BLaER1 (cell line): ENCODE data around the gene ASTN2.

Experiments
- H3K27ac ChIP-seq: shearing (Covaris generic); formaldehyde crosslinking; 2 replicates; pipeline ENCODE4 v1.8.1; 2022
- H3K27me3 ChIP-seq: shearing (Covaris generic); formaldehyde crosslinking; 2 replicates; pipeline ENCODE4 v1.8.1; 2022
- H3K36me3 ChIP-seq: shearing (Covaris generic); formaldehyde crosslinking; 2 replicates; pipeline ENCODE4 v1.8.1; 2022
- H3K4me1 ChIP-seq: shearing (Covaris generic); formaldehyde crosslinking; 2 replicates; pipeline ENCODE4 v1.8.1; 2022
- H3K4me2 ChIP-seq: shearing (Covaris generic); formaldehyde crosslinking; 2 replicates; pipeline ENCODE4 v1.8.1; 2022
- H3K4me3 ChIP-seq: shearing (Covaris generic); formaldehyde crosslinking; 2 replicates; pipeline ENCODE4 v1.8.1; 2022
- H3K9ac ChIP-seq: shearing (Covaris generic); formaldehyde crosslinking; 2 replicates; pipeline ENCODE4 v1.8.1; 2022
- H3K9me3 ChIP-seq: shearing (Covaris generic); formaldehyde crosslinking; 2 replicates; pipeline ENCODE4 v1.8.1; 2022
- H4K20me1 ChIP-seq: shearing (Covaris generic); formaldehyde crosslinking; 2 replicates; pipeline ENCODE4 v1.8.1; 2022
- Cebpa-rat ChIP-seq: shearing (Covaris generic); IDR thresholded peaks from 2 replicates; pipeline ENCODE4 v1.8.1; 2022

The ASTN2 gene

GRCh38 chr9:116608064-116608463 is 806.8 kb downstream of the ASTN2 start:
- no peaks in the 10 kb centered on the region for H3K4me1 ChIP-seq
- no peak overlapping the region for H3K4me2 ChIP-seq
- H3K9me3 ChIP-seq = peaks cover 5% of the 10 kb centered on the region
- H3K27me3 ChIP-seq = no peaks in the 10 kb centered on the region
- no peak overlapping the region for H3K27ac ChIP-seq
- H3K9ac ChIP-seq = no peak overlapping the region
- H3K36me3 ChIP-seq = no peaks in the 10 kb centered on the region
- no peak overlapping the region for H3K4me3 ChIP-seq
- no peaks in the 10 kb centered on the region for H4K20me1 ChIP-seq
- TF ChIP-seq Cebpa-rat = no peak

GRCh38 chr9:116605904-116606341 is 808.9 kb downstream of the ASTN2 start:
- H3K9ac ChIP-seq = no peak overlapping the region
- no peaks in the 10 kb centered on the region for H3K27me3 ChIP-seq
- H3K4me3 ChIP-seq = no peak overlapping the region
- no peaks in the 10 kb centered on the region for H3K36me3 ChIP-seq
- TF ChIP-seq Cebpa-rat = no peak
- no peak overlapping the region for H3K4me2 ChIP-seq
- H4K20me1 ChIP-seq = no peaks in the 10 kb centered on the region
- no peaks in the 10 kb centered on the region for H3K4me1 ChIP-seq
- H3K9me3 ChIP-seq = peaks cover 5% of the 10 kb centered on the region
- H3K27ac ChIP-seq = no peak overlapping the region

DNA sequence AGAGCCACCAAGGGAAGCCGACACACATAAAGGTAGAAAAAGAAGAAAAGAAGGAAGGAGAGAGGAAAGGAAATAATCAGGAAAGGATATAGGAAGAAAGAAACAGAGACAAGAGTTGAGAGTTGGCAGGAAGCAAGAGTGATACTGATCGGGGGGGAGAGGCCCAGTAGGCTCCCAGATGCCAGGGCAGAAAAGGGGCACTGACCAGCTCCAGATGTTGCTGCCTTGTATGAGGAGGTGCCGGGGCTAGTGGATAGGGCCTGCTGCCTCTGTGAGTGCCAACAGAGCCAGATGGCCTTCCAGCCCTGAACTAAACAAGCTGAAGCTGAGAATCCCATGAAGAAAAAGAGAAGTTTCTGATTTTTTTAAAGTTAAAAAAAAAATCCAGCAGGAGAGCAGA is 809.8 kb downstream of the ASTN2 start:
- no peaks in the 10 kb centered on the region for H4K20me1 ChIP-seq
- H3K27me3 ChIP-seq = no peaks in the 10 kb centered on the region
- H3K4me3 ChIP-seq = no peak overlapping the region
- no peak for TF ChIP-seq Cebpa-rat
- H3K36me3 ChIP-seq = no peaks in the 10 kb centered on the region
- H3K27ac ChIP-seq = no peak overlapping the region
- no peak overlapping the region for H3K4me2 ChIP-seq
- H3K4me1 ChIP-seq = no peaks in the 10 kb centered on the region
- no peak overlapping the region for H3K9ac ChIP-seq
- peaks cover under 1% of the 10 kb centered on the region for H3K9me3 ChIP-seq

DNA sequence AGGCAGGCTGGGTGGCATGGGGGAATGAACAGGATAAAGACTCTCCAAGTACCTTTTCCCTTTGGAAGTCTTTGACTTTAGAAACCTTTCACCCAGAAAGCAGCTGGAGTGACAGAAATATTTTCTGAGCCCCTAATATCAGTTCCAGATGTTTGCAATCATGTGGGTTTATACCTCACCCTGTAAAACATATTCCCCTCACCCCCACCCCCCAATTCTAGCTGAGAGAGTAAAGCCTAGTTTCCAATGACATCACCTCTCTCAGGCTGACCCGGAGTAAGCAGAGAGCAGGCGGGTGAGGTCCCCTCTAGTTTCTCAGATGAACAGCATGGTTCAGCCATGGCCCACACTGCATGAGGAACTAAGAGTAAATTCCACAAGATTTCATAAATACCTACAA is 810.6 kb downstream of the ASTN2 start:
- H3K9ac ChIP-seq = no peak overlapping the region
- TF ChIP-seq Cebpa-rat = no peak
- H3K4me1 ChIP-seq = no peaks in the 10 kb centered on the region
- H3K36me3 ChIP-seq = no peaks in the 10 kb centered on the region
- H3K27ac ChIP-seq = no peak overlapping the region
- no peak overlapping the region for H3K4me3 ChIP-seq
- H3K27me3 ChIP-seq = no peaks in the 10 kb centered on the region
- H4K20me1 ChIP-seq = no peaks in the 10 kb centered on the region
- no peaks in the 10 kb centered on the region for H3K9me3 ChIP-seq
- H3K4me2 ChIP-seq = no peak overlapping the region

DNA sequence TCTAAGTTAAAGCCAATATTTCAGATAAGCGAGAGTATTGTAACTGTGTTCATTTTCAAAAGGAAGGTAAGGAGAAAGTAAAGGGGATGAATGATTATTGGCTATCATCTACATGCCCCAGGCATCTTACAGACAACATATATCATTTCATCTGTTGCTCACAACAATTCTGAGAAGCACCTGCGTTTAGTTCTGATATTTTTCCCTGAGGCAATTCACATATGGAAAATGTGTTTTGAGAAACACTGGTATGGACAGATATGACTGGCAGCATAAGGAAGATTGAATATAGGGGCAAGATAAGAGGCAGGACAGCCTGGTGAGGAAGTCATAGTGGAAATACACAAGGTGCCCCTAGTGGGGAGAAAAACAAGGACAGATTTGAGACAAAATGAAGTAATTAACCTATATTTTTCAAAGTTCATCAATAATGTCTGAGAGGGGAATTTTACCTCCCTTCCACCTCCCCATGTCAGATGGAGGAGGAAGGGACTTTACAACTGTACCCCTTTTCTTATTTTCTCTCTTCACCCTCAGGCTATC is 815.4 kb downstream of the ASTN2 start:
- no peak for TF ChIP-seq Cebpa-rat
- Histone ChIP-seq H3K4me2 (no peak overlapping the region), H3K27ac (no peak overlapping the region), H3K36me3 (no peaks in the 10 kb centered on the region), H3K9ac (no peak overlapping the region), H3K4me3 (no peak overlapping the region), H3K9me3 (no peaks in the 10 kb centered on the region), H3K27me3 (no peaks in the 10 kb centered on the region), H3K4me1 (no peaks in the 10 kb centered on the region), H4K20me1 (no peaks in the 10 kb centered on the region)

- Histone ChIP-seq H3K4me1 (no peaks in the 10 kb centered on the region), H3K9me3 (no peaks in the 10 kb centered on the region), H3K27ac (no peak overlapping the region), H4K20me1 (no peaks in the 10 kb centered on the region), H3K36me3 (no peaks in the 10 kb centered on the region), H3K27me3 (no peaks in the 10 kb centered on the region), H3K4me3 (no peak overlapping the region), H3K4me2 (no peak overlapping the region), H3K9ac (no peak overlapping the region)
- no peak for TF ChIP-seq Cebpa-rat
Measured at GRCh38 chr9:116596646-116597045, 818.2 kb downstream of the ASTN2 start.

GRCh38 chr9:116594547-116594946 is 820.3 kb downstream of the ASTN2 start:
- Histone ChIP-seq H3K4me1 (no peaks in the 10 kb centered on the region), H3K36me3 (no peaks in the 10 kb centered on the region), H3K9ac (no peak overlapping the region), H3K4me2 (no peak overlapping the region), H3K4me3 (no peak overlapping the region), H3K9me3 (peaks cover 8% of the 10 kb centered on the region), H4K20me1 (no peaks in the 10 kb centered on the region), H3K27me3 (no peaks in the 10 kb centered on the region), H3K27ac (no peak overlapping the region)
- TF ChIP-seq Cebpa-rat = no peak

- no peaks in the 10 kb centered on the region for H3K36me3 ChIP-seq
- no peak overlapping the region for H3K27ac ChIP-seq
- no peak overlapping the region for H3K4me2 ChIP-seq
- H4K20me1 ChIP-seq = no peaks in the 10 kb centered on the region
- H3K9me3 ChIP-seq = peaks cover 22% of the 10 kb centered on the region
- H3K27me3 ChIP-seq = no peaks in the 10 kb centered on the region
- no peak overlapping the region for H3K9ac ChIP-seq
- TF ChIP-seq Cebpa-rat = no peak
- H3K4me3 ChIP-seq = no peak overlapping the region
- no peaks in the 10 kb centered on the region for H3K4me1 ChIP-seq
Measured at GRCh38 chr9:116592970-116593369, 821.9 kb downstream of the ASTN2 start.

DNA sequence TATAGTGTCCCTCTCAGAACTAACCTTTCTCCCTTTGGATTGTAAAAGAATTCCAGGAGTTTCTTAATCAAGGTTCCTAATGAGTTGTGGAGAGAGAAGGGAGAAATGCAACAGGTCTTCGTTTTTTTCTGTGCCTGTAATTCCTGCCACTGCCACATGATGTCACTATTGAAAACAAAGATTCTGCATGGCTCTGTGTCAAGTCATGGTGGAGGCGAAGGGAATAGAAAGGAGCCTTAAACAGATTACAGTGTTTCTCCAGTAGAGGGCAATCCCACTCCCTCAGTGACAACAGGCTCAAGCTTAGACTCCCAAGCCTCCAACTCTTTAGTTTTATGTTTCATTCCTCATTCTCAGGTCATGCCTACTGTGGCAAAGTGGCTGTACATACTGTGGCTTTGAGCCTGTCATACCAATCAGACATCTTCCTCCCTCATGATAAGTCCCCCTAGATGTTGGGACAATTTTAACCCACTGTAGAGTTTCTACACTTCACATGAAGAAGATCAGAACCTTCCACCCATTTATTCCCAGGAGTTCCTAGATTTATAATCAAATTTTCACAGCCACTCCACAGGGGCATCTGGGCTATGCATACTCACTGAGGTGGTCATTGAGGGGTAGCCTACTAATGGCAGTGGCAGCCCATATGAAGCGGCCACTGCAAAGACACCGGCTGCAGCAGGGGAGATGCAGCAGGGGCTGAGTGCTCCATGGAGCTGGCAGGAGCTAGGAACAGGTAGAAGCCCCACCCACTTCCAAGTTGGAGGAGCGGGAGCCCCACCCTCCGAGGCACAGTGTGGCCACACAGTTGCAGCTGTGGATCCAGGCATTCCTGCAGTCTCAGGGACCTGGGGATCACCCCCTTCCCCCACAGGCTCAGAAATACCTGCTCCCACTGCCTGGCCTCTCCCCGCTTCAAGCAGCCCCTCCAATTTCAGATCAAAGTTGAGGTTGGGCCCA is 825.2 kb downstream of the ASTN2 start:
- Histone ChIP-seq H3K4me2 (no peak overlapping the region), H3K9ac (no peak overlapping the region), H3K9me3 (peaks cover 22% of the 10 kb centered on the region), H3K27me3 (no peaks in the 10 kb centered on the region), H3K4me3 (no peak overlapping the region), H3K36me3 (no peaks in the 10 kb centered on the region), H3K4me1 (no peaks in the 10 kb centered on the region), H3K27ac (no peak overlapping the region), H4K20me1 (no peaks in the 10 kb centered on the region)
- no peak for TF ChIP-seq Cebpa-rat

DNA sequence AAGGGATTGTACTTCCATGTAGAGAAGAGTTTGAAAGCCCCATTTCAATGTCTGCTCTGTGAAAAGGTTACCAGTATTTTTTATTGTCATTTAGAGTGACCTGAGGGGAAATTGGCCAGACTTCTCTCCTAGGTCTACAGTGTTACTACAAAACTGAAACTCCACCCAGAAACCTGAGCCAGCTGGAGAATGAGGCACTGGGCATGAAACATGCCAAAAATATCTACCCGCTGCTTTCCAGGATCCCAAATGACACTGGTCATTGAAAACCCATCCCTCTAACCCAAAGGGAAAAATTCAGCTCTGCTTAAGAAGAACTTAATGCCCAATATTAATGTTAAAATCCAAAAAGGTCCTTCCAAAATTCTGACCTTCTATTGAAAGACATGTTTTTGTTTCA is 826.9 kb downstream of the ASTN2 start:
- Histone ChIP-seq H4K20me1 (no peaks in the 10 kb centered on the region), H3K4me2 (no peak overlapping the region), H3K4me3 (no peak overlapping the region), H3K27me3 (no peaks in the 10 kb centered on the region), H3K9me3 (peaks cover 22% of the 10 kb centered on the region), H3K27ac (no peak overlapping the region), H3K9ac (no peak overlapping the region), H3K4me1 (no peaks in the 10 kb centered on the region), H3K36me3 (no peaks in the 10 kb centered on the region)
- no peak for TF ChIP-seq Cebpa-rat
